ENCODE data around the gene RNGTT.

Gene RNGTT

GRCh38 chr6:88866856-88867255 lies 96.6 kb downstream of the RNGTT start:
- TF ChIP-seq, protein P1, sequence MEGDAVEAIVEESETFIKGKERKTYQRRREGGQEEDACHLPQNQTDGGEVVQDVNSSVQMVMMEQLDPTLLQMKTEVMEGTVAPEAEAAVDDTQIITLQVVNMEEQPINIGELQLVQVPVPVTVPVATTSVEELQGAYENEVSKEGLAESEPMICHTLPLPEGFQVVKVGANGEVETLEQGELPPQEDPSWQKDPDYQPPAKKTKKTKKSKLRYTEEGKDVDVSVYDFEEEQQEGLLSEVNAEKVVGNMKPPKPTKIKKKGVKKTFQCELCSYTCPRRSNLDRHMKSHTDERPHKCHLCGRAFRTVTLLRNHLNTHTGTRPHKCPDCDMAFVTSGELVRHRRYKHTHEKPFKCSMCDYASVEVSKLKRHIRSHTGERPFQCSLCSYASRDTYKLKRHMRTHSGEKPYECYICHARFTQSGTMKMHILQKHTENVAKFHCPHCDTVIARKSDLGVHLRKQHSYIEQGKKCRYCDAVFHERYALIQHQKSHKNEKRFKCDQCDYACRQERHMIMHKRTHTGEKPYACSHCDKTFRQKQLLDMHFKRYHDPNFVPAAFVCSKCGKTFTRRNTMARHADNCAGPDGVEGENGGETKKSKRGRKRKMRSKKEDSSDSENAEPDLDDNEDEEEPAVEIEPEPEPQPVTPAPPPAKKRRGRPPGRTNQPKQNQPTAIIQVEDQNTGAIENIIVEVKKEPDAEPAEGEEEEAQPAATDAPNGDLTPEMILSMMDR (IDR thresholded peaks at IDR 0.05; ENCODE audit: control insufficient read depth, extremely low read depth, insufficient read depth) = no peak
- DNase-seq (ENCODE audit: low read depth) = no peak
- no peak overlapping the region for H3K4me3 ChIP-seq (ENCODE audit: low read depth, low read length)

DNA sequence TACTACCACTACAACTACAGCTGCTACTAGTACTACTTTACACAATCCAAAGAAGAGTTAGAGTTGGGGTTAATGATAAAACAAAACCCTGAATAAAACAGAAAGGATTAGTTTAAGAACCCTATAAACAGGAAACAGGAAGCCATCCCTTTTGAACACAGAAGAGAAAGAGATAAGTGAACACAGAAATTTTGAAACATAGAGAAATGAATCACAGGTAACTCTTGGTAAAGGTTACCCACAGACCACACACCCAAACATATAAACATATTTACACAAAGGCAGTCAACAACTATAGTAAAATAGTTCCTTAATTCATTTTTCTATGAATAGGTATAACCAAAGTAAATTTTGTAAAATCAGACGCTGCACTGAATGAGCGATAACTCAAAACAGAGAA lies 98.1 kb downstream of the RNGTT start:
- no peak for DNase-seq (ENCODE audit: low read depth)
- TF ChIP-seq, protein P1 (IDR thresholded peaks at IDR 0.05; ENCODE audit: control insufficient read depth, extremely low read depth, insufficient read depth) = no peak
- no peak overlapping the region for H3K4me3 ChIP-seq (ENCODE audit: low read depth, low read length)

- TF ChIP-seq, protein P1 (IDR thresholded peaks at IDR 0.05; ENCODE audit: control insufficient read depth, extremely low read depth, insufficient read depth) = no peak
Observed at GRCh38 chr6:88864359-88865054, 98.9 kb downstream of the RNGTT start.

DNA sequence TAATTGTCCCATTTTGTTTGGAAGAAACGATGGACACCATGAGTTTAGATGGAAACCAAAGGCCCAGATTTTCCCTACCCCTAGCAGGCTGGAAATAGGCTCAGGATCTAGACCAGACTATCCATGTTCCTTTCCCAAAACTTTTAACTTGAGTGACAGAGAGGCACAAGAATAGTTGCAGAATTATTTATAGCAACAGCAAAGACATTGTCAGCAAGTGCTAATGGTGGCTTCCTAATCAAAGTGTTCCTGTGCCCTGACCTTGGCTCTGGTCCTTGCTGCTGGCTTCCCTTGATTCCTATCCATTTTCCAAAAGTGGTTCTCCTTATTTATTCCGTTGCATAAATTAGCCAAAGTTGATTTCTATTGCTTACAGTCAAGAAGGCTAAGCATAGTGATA lies 103.1 kb downstream of the RNGTT start:
- H3K4me3 ChIP-seq (ENCODE audit: low read depth, low read length) = no peak overlapping the region
- no peak for DNase-seq (ENCODE audit: low read depth)
- TF ChIP-seq, protein P1 (IDR thresholded peaks at IDR 0.05; ENCODE audit: control insufficient read depth, extremely low read depth, insufficient read depth) = no peak

More at GRCh38 chr6:88864359-88865054, 98.9 kb downstream of the RNGTT start:
- no peak overlapping the region for H3K4me3 ChIP-seq (ENCODE audit: low read depth, low read length)
- DNase-seq (ENCODE audit: low read depth) = no peak

DNA sequence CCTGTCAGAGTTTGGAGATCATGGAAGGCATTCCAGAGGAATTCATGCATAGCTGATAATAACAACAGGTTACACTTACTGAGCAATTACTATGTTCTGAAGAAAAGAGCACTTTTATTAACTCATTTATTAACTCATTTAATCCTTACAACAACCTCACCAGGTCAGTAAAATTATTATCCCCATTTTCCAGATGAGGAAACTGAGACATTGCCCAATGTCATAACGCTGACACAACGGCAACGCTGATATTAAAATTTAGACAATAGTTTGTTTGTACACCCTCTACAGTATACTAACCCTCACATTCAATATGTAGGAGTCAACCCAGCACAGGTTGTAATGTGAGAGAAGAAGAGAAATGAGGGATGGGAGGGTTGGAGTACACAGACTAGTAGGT lies 105.0 kb downstream of the RNGTT start:
- H3K4me3 ChIP-seq (ENCODE audit: low read depth, low read length) = no peak overlapping the region
- DNase-seq (ENCODE audit: low read depth) = no peak
- TF ChIP-seq, protein P1 (IDR thresholded peaks at IDR 0.05; ENCODE audit: control insufficient read depth, extremely low read depth, insufficient read depth) = no peak

GRCh38 chr6:88856566-88856965 lies 106.9 kb downstream of the RNGTT start:
- TF ChIP-seq, protein P1 (IDR thresholded peaks at IDR 0.05; ENCODE audit: control insufficient read depth, extremely low read depth, insufficient read depth) = no peak
- DNase-seq (ENCODE audit: low read depth) = no peak
- no peak overlapping the region for H3K4me3 ChIP-seq (ENCODE audit: low read depth, low read length)

Data from LNCaP clone FGC (cell line).